ENCODE data around the gene AP1S2.
A peak's percentile ranks its signal among the peaks of the same experiment; 100 is the strongest.
"Not testable (repeated sequence)": the region's sequence is repeated elsewhere in the genome, so short reads cannot be mapped to it uniquely, and the experiment has no call there.

Gene AP1S2

DNA sequence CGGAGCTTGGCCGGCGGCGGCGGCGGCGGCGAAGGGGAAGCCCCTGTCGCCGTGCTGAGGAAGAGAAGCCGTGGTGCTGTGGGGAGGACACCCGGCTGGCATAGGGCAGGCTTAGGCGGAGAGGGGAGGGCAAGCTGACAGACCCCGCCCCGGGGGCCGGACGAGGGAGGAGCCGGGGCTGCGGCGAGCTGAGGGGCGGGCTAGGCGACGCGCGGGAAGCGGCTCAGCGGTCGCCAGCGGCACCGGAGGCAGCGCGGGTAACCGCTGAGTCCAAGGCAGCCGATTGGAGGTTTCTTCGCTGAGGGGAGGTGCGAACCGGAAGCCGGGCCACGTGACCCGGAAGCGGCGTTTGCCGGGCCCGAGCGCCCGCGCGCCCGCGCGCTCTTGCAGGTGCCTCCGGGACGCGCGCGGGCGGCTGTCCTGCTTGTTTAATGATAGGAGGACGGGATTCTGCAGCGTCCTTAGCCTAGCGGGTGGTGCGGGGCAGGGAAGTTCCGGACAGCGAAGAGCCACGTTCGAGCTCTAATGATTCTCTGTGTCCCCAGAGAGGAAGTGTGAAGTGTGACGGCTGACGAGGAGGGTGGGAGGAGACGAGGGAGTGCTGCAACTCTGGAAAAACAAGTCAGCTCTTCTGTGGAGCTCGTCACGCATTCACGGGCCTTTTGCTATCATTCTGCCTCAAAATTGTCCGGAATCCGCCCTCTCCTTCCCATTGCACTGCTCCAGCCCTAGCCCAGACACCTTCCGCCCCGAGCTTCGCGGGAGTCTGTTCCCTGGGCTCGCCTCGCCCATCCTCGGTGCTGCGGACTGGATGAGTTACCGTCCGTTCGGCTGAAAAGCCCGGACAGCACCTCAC is at the start of gene AP1S2:
AP1S2 (minus strand) TSS at position 102 of the 856 bp plus-strand sequence. CDS start 2,289 bp downstream, outside the sequence.
- DNase-seq (ENCODE audit: low read depth) = peak; percentile 76

DNA sequence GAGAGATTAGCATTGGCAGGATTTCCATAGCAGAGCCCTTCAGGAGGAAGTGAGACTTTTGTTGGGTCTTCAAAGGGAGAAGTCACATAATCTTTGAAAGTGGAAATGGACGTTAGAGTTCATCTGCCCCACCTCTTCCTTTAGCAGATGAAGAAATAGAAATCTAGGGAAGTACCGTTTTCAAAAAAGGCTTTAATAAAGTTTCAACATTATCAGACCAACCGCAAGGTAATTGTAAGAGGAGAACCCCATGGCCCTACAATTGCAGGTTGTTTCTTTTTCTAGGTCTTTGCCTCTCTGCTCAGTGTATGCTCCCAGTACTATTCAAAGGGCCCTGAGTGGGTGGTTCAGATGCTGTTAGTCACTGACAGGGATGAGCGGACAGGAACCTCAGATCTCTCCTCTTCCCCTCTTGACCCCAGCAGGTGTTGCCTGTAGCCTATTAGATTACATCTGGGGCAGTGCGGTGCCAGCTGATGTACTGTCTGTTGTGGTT is 48.6 kb upstream of the AP1S2 start:
- no peak for DNase-seq (ENCODE audit: low read depth)

DNA sequence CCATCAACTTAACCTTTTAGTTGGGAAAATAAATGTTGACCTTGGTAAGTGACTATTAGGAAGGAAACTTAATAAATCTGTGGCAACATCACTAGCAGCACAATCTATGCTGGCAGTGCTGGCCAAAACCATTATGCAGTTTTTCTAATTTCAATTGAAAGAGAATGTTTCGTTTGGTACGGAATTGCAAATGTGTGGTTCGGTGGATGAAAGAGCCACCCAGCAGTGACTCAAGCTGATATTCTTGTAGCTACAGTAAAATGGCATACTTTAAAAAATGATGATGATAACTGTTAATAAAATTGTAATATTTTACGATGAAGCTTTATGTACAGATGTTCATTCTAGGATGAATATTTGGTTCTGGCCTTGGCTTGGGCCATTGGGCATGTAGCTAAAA is 40.7 kb upstream of the AP1S2 start:
- no peak for DNase-seq (ENCODE audit: low read depth)

DNA sequence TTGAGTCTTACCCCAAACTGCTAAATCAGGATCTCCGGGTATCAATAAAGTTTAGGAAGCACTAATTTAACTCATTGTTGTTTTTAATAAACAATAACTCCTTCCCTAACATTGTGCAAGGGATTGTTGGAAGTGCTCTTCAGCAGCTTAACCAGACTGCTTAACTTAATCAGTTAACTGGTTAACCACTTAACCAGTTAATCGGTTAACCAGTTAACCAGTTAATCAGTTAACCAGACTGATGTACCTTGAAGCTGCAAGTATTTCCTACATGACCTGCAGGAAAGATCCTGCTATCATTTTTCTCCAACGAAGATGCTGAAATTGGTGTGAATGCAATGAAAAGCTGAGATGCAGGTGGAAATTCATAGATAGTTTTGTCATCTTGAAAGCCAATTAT is 40.1 kb upstream of the AP1S2 start:
- DNase-seq (ENCODE audit: low read depth) = no peak

DNA sequence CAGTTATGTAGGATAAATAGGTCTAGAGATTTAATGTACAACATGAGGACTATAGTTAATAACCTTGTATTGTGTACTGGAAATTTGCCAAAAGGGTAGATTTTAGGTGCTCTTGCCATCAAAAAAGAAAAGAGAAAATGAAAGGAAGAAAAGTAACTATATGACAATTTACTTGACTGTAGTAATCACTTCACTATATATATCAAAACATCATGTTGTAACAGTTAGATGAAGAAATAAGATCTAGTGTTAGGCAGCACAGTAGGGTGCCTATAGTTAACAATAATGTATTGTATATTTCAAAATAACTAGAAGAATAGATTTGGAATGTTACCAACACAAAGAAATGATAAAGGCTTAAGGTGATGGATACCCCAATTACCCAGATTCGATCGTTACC is 35.9 kb upstream of the AP1S2 start:
- no peak for DNase-seq (ENCODE audit: low read depth)

DNA sequence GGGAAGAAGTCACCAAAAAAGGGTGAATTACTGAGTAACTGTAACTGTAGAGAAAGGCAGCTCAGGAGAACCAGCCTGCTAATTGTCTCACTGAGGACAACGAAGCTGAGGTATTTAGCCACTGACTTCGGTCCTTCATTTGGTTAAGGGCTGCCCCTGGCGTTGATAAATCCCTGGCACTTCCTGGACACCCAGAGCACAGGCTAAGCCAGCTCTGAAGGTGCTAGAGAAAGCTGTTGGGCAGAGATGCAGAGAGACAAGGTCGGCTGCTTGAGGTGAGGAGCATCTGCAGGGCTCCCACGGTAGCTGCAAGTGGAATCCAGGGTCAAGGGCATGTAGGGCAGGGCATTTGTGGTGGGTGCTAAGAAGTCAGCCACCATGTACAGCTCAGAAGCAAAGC is 33.4 kb upstream of the AP1S2 start:
- no peak for DNase-seq (ENCODE audit: low read depth)

DNA sequence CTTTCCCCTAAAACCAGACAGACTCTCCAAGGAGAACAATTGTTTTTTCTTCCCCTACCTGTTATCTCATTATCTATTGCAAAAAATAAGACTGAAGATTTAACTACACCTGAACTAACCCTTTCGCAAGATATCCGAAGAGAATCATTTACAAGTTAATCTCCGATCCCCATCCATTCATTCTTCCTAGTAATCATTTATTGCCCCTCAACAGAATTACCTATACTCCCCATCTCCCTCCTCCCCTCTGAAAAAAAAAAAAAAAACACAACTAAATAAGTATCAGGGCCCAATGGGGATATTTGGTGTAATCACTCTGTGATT is 28.9 kb upstream of the AP1S2 start:
- no peak for DNase-seq (ENCODE audit: low read depth)

DNA sequence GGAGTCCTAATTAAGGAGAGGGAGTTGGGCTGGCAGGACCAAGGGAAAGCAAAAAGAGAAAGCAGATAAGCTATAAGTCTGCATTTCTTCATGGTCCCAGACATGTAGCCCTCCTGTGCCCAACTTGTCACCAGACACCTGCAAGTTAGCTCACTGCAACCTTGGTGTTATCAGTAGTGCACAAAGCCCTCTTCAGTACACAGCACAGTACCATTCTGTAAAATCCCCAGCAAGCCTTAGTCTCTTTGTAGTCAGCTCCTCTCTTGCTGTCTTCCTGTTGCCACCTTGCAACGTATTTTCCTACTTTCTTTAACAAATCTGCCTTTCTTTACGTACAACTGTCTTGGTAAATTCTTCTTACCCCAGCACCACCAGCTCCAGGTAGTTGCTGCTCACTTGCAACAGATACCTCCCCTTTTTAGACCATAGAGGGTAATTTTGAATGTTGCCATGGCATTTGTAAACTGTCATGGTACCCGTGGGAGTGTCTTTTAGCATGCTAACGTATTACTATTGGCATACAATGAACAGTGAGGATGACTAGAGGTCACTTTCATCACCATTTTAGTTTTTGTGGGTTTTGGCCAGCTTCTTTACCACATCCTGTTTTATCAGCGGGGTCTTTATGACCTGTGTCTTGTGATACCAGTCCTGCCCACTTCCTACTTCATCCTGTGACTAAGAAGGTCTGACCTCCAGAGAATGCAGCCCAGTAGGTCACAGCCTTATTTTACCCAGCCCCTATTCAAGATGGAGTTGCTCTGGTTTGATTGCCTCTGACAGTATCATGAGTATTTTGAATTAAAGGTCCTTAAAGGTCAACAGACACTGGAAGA is 28.3 kb upstream of the AP1S2 start:
- no peak for DNase-seq (ENCODE audit: low read depth)

DNA sequence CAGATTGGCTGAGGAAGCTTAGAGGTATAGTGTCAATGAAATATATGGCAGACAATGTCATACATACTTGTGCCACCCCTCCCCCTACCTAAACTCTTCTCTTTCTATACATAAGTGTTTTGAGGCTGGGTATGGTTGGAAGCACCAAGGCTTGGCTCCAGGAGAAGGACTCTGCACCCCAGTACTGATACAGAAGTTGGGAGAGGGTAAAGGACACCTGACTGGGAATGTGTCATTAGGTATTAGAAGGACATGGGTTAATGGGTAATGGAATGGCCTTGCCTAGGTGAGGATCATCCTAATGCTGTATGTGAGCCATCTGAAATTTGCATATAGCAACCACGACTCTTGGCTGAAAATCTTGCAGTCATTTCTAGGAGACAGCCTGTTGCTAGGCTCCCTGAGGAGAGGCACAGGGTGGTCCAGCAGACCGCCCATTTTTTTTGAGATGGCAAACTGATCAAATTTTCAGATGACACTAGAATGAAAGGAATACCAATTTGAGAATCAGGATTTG is 26.8 kb upstream of the AP1S2 start:
- DNase-seq (ENCODE audit: low read depth) = no peak

DNA sequence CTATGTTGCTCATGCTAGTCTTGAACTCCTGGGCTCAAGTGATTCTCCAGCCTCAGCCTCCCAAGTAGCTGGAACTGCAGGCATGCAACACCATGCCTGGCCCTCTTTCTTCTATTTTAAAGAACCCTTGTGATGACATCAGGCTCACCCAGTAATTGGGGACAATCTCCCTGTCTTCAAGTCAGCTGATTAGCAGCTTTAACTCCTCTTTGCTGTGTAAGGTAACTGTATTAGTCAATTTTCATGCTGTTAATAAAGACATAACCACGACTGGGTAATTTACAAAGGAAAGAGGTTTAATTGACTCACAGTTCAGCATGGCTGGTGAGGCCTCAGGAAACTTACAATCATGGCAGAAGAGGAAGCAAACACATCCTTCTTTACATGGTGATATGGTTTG is 23.3 kb upstream of the AP1S2 start:
- not testable (repeated sequence) for DNase-seq (ENCODE audit: low read depth)

DNA sequence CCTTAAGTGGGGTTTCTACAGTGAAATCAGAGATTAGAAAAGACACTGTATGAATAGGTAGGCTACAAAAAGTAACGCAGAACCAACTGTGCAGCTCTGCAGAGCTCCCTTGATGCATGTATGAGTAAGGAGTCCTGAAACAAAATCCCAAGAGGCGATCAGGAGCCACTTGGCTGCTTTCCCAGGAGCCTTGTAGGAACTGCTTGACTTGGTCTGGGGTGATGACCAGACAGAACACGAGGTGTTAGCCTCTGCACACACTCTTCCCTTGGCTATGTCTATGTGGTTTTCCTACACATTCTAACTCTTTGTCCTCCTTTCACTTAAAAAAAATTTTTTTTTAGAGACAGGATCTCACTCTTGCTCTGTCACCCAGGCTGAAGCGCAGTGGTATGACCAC is 22.8 kb upstream of the AP1S2 start:
- DNase-seq (ENCODE audit: low read depth) = no peak

DNA sequence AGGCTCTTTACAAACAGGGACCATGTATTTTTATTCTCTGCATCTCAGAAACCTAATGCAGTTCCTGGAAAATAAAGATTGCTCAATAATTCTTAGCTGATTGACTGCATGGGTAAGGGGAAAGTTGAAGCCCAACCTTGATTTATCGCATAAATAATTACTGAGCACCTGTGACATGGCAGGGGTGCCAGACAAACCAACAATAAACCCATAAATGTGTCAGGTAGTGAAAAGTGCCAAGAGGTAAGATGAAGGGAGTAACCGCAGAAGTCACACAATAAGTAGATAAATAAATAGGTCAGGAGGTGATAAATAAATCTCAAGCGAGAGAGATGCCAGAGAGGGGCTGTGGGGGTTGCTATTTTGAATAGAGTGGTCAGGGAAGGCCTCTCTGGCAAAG is 20.1 kb upstream of the AP1S2 start:
- no peak for DNase-seq (ENCODE audit: low read depth)

DNA sequence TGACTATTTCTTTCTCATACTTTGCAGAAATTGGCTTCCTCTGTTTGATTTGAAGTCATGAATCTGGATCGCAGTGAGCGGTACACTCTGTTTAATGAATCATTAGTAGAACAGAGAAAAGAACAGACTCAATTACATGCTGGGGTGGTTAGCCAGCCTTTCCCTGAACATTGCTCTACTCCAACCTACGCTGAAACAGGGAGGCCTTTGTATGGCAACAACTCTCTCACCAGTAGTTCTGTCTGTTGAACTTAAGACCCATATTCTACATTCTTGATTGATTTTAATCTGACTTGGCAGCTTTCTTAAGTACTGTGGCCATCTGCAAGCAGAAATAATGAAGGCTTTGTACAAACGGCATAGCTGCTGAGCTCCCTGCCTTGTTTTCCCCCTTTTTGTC is 19.0 kb upstream of the AP1S2 start:
- DNase-seq (ENCODE audit: low read depth) = no peak

DNA sequence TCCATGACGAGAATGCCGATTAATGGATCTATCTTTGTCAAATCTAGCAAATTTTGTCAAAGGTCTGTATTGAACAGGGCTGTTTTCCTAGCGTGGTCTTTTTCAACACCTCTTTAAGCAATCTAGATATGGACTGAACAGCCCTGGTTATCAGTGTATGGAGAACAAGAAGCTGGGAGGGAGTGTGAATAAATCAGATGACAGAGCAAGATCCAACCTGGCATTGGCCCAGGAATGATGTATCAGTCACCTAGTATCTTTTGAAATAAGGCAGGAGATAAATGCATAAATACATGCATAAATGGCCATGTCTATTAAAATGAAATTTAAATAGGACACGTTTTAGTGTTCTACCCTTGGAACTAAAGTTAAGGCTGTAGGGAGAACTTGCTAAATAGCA is 15.7 kb upstream of the AP1S2 start:
- DNase-seq (ENCODE audit: low read depth) = no peak

DNA sequence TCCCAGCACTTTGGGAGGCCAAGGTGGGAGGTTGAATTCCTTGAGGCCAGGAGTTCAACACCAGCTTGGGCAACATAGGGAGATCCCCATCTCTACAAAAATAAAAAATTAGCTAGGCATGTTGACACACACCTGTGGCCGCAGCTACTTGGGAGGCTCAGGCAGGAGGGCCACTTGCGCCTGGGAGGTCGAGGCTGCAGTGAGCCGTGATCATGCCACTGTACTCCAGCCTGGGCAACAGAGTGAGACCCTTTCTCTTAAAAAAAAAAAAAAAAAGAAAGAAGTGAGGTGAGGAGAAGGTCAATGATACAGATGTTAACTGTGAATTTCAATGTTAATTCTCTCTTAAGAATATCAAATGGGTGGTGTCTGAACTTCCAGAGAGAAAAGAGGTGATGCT is 15.1 kb upstream of the AP1S2 start:
- DNase-seq (ENCODE audit: low read depth) = no peak

DNA sequence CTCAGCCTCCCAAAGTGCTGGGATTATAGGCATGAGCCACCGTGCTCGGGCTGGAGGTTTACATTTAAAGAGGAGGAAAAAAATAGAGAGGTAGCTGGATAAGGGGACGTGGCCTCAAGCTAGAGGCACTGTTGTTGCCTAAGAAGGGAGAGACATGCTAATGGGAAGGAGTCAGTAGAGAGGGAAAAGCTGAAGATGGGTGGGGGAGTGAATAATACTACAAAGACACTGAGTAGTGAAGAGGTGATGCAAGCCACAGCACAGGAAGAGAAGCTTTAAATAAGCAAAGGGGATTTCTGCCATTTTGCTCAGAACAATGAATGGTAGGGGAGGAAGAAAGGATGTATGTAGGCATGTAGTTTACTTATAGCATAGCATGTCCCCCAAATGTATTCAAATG is 11.5 kb upstream of the AP1S2 start:
- no peak for DNase-seq (ENCODE audit: low read depth)

DNA sequence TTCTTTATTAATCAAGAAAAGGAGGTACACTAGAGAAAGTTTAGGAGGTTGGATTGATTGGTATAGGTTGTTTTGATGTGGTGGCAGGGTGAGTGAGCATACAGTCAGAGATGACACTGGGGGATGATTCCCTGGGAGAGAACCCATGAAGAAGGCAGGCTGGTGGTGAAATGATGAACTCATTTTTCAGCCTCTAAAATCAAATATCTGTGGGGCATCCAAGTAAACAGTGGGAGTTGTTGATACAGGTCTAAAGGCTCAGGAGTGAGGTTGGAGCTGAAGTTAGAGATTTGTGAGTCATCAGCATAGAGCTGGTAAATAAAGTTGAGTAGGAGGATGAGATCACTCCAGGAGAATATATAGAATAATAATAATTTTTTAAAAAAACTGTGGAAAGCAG is 10.0 kb upstream of the AP1S2 start:
- DNase-seq (ENCODE audit: low read depth) = no peak

DNA sequence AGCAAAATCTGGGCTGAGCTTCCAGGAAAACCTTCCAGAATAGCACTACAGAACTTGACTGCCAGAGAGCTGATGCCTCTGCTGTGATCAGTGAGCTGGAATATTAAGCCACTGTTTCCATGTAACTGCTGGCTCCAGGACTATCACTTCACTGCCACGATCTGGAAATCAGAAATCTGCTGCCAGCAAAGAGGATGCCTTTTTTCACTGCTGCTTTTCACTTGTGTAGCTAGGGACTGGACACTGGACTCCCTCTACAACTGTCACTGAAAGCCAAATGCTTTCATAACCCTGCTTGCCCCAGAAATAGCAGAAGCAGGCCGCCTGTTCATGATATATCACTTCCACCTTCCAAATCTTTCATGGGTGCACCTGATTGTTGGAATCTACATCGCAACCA is 9.4 kb upstream of the AP1S2 start:
- DNase-seq (ENCODE audit: low read depth) = no peak

DNA sequence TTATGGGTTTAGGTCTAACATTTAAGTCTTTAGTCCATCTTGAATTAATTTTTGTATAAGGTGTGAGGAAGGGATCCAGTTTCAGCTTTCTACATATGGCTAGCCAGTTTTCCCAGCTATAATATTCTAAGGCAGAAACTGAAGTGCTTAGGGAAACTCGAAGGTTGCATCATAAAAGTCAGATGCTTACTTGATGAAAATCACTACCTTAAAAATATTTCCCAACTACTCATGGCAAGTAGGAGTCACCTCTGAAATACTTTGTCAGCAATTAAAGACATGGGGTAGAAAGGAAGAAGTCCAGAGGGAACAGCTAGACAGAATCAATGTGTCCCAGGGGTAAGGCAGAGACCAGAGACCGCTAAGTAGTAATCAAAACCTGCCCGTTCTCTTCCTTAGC is 6.3 kb upstream of the AP1S2 start:
- DNase-seq (ENCODE audit: low read depth) = no peak

DNA sequence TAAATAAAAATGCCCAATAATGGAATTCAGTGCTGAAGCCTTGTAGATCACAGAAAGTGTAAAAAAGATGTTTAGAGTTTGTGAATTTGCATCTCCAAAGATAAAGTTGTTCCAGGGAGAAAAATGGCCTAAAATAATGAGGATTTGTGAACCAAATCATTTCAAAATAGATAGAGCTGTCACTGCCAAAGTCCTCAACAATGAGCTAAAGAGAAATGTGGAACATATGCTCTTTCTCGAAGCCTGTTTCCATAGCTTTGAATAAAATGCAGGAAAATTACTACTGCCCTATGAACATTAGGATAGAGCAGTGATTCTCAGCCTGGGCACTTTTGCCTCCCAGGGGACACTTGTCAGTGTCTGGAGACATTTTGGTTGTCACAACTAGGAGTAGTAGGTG is 3.4 kb upstream of the AP1S2 start:
- no peak for DNase-seq (ENCODE audit: low read depth)

DNA sequence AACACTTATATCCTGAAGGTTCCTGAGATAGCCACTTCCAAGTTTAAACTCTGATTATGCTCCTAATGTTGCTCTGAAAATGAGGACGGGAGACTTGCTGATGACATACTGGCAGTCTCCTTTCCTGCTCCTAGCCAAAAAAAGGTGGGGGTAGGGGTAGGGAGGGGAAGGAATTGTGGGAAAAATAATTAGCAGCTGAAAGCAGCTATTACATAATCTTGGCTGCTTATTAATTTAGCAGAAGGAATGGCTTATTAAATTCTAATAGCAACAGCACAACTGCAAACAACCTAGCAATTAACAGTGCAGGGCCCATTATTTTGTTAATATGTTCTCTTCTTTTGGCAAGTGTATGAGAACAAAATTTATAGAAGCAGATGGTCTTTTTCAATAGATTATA is 2.0 kb upstream of the AP1S2 start:
- no peak for DNase-seq (ENCODE audit: low read depth)

DNA sequence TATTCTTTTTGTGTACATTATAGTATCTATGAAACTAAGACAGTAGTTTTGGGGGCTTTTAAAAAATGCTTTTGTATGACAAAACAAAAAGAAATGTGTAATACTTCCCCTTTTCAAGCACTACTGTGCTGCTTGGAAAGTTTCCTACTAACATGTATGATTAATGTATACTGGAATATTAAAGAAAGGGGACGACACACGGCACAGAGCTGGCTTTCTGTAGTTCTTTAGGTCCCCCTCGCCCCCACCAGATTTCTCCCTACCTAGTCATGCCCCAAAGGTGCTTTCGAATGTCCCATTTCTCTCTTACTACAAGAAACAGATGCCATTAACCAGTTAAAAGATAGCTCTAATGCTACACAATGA is 1.6 kb upstream of the AP1S2 start:
- DNase-seq (ENCODE audit: low read depth) = no peak

DNA sequence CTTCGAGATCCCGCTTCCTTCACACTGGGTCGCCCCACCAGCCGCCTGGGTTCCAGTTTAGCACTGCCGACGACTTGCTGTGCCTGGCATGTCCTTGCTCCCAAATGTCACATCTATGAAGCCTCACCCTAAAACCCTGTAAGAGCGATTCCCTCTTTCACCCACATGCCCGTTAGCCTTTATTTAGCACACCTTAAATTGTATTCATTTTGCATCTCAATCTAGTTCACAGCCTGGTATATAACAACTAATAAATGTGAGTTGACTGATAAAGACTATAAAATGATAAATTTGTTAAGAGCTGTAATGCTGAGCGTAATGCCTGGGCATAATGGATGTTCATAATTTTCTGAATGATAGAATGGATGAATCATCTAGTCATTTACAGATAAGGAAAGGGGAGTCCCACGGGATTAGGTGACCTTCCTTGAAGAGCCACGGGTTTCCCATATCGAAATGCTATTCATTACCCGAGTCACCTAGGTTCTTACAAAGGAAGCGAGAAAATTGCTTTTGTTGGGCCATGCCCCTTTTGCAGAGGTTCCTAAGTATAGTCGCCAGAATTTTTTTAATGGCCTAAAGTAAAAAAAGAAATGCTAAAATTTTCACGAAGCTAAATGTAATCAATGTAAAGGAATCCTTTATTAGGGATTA is 1.1 kb upstream of the AP1S2 start:
- no peak for DNase-seq (ENCODE audit: low read depth)

Measured in stimulated activated CD8-positive, alpha-beta memory T cell treated with anti-CD3 and anti-CD28 coated beads, Interleukin-7, amount 100 ng/mL, for 24 hours (primary cell).